BLaER1 treated with 17β-estradiol and CSF1 and Interleukin-3, amounts not matched to agents 10 nM and 100 nM (cell line): Measurements from ENCODE around the gene NUP42.
"Not testable (repeated sequence)": the region's sequence is repeated elsewhere in the genome, so short reads cannot be mapped to it uniquely, and the experiment has no call there.

Source experiments
- H3K27ac ChIP-seq, 11 experiments: shearing (Covaris generic); formaldehyde crosslinking; 2 replicates each; pipeline ENCODE4 v1.8.1; 2022
- H3K27me3 ChIP-seq, 11 experiments: shearing (Covaris generic); formaldehyde crosslinking; 2 replicates each; pipeline ENCODE4 v1.8.1; 2022
- H3K36me3 ChIP-seq, 11 experiments: shearing (Covaris generic); formaldehyde crosslinking; 2 replicates each; pipeline ENCODE4 v1.8.1; 2022
- H3K4me1 ChIP-seq, 10 experiments: shearing (Covaris generic); formaldehyde crosslinking; 2 replicates each; pipeline ENCODE4 v1.8.1; 2022
- H3K4me2 ChIP-seq, 11 experiments: shearing (Covaris generic); formaldehyde crosslinking; 2 replicates each; pipeline ENCODE4 v1.8.1; 2022
- H3K4me3 ChIP-seq, 10 experiments: shearing (Covaris generic); formaldehyde crosslinking; 2 replicates each; pipeline ENCODE4 v1.8.1; 2022
- H3K9ac ChIP-seq, 11 experiments: shearing (Covaris generic); formaldehyde crosslinking; 2 replicates each; pipeline ENCODE4 v1.8.1; 2022
- H3K9me3 ChIP-seq, 11 experiments: shearing (Covaris generic); formaldehyde crosslinking; replicated peaks in 1 of 11; 2 replicates each; pipeline ENCODE4 v1.8.1; 2022
- H4K20me1 ChIP-seq, 11 experiments: shearing (Covaris generic); formaldehyde crosslinking; 2 replicates each; pipeline ENCODE4 v1.8.1; 2022
- Cebpa-rat ChIP-seq, 11 experiments: shearing (Covaris generic); IDR thresholded peaks; 2 replicates each; pipeline ENCODE4 v1.8.1; 2022

The NUP42 gene

DNA sequence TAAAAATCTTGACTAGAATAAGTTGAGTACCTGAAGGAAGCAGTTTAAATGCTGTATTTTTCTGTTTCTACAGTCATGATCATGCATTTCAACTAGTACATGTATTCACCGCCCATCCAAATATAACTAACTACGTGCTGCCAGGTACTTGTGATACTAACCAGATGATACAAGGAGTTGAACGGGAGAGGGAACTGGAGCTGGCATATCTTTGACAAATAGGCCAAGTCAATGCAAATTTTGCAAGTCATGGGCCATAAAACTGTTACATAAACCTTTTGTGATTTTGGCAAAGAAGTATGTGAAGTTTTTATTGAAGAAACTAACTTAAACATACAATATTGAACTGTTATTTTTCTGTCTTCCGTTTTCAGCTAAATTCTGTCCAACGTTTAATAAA, 14.5 kb downstream of the NUP42 start:
- no peak overlapping the region for H3K9ac ChIP-seq
- H3K4me3 ChIP-seq, result no peak overlapping the region
- no peak for TF ChIP-seq Cebpa-rat (IDR thresholded peaks at IDR 0.05)
- H3K4me1 ChIP-seq, result no peaks in the 10 kb centered on the region
- H3K36me3 ChIP-seq, result peaks cover 79 to 99% (median 87%) of the 10 kb centered on the region in 11 experiments
- peaks cover 0 to 15% (median 9%) of the 10 kb centered on the region in 11 experiments; a peak in 8 of 22 replicates for H3K9me3 ChIP-seq
- H3K27me3 ChIP-seq, result no peaks in the 10 kb centered on the region
- no peak overlapping the region for H3K27ac ChIP-seq
- H3K4me2 ChIP-seq, result no peak overlapping the region
- H4K20me1 ChIP-seq, result peaks cover 0 to 30% (median 19%) of the 10 kb centered on the region in 11 experiments; a peak in 16 of 22 replicates

DNA sequence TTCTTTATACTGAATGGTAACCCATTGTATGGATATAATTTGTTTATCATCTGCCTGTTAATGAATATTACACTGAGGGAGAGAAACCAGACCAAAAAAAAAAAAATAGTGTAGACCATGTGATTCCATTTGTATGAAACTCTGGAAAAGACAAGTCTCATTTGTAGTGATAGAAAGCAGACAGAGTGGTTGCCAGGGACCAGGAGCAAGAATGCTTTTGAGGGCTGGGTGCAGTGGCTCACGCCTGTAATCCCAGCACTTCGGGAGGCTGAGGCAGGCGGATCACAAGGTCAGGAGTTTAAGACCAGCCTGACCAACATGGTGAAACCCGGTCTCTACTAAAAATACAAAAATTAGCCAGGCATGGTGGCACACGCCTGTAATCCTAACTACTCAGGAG, 15.9 kb downstream of the NUP42 start:
- peaks cover 70 to 97% (median 80%) of the 10 kb centered on the region in 11 experiments for H3K36me3 ChIP-seq
- H3K4me3 ChIP-seq, H3K9me3 ChIP-seq: not testable (repeated sequence)

DNA sequence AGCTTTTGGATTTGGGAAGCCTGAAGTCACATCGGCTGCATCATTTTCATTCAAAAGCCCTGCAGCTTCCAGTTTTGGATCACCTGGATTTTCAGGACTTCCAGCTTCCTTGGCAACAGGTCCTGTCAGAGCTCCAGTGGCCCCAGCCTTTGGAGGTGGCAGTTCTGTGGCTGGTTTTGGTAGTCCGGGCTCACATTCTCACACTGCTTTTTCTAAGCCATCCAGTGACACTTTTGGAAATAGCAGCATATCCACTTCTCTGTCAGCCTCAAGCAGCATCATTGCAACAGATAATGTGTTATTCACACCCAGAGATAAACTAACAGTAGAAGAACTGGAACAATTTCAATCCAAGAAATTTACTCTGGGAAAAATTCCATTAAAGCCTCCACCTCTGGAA, 18.5 kb downstream of the NUP42 start:
- H3K4me3 ChIP-seq, result no peak overlapping the region
- peaks cover 0 to 3% (median 0%) of the 10 kb centered on the region in 11 experiments; a peak in 2 of 22 replicates for H4K20me1 ChIP-seq
- no peak for TF ChIP-seq Cebpa-rat (IDR thresholded peaks at IDR 0.05)
- H3K4me2 ChIP-seq, result no peak overlapping the region
- no peaks in the 10 kb centered on the region for H3K9me3 ChIP-seq
- no peaks in the 10 kb centered on the region for H3K4me1 ChIP-seq
- H3K27me3 ChIP-seq, result no peaks in the 10 kb centered on the region
- no peak overlapping the region for H3K27ac ChIP-seq
- no peak overlapping the region for H3K9ac ChIP-seq
- peaks cover 51 to 98% (median 72%) of the 10 kb centered on the region in 11 experiments for H3K36me3 ChIP-seq

More for the DNA sequence above, 15.9 kb downstream of the NUP42 start:
- H3K4me2 ChIP-seq, H3K9ac ChIP-seq, H3K27me3 ChIP-seq, H3K4me1 ChIP-seq, H3K27ac ChIP-seq: not testable (repeated sequence)
- H4K20me1 ChIP-seq, result peaks cover 0 to 19% (median 14%) of the 10 kb centered on the region in 11 experiments; a peak in 14 of 22 replicates

DNA sequence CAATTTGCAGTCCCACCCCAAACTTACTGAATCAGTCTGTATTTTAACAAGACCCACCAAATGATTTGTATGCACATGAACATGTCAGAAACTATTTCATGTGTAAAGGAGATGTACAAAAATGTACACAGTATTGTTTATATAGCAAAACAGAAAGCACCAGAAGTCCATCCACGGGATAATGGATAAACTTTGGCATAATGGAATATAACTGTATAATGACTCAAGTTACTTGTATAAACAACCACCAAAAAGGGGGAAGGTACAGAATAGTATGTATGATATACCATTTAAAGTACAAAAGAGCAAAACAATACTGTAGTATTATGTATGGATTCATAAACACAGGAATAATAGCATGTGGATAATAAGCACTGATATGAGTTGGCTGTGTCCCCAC, 22.4 kb downstream of the NUP42 start:
- H3K4me3 ChIP-seq, result no peak overlapping the region
- no peaks in the 10 kb centered on the region for H3K27me3 ChIP-seq
- peaks cover 0 to 3% (median 0%) of the 10 kb centered on the region in 11 experiments; a peak in 2 of 22 replicates for H4K20me1 ChIP-seq
- H3K4me1 ChIP-seq, result peaks cover 0 to 14% (median 0%) of the 10 kb centered on the region in 10 experiments; a peak in 8 of 20 replicates
- H3K9me3 ChIP-seq, result peaks cover 0 to 10% (median 8%) of the 10 kb centered on the region in 11 experiments; a peak in 12 of 22 replicates
- no peak overlapping the region for H3K9ac ChIP-seq
- H3K27ac ChIP-seq, result no peak overlapping the region
- no peak overlapping the region for H3K4me2 ChIP-seq
- TF ChIP-seq Cebpa-rat (IDR thresholded peaks at IDR 0.05), result no peak
- peaks cover 28 to 70% (median 54%) of the 10 kb centered on the region in 11 experiments for H3K36me3 ChIP-seq

DNA sequence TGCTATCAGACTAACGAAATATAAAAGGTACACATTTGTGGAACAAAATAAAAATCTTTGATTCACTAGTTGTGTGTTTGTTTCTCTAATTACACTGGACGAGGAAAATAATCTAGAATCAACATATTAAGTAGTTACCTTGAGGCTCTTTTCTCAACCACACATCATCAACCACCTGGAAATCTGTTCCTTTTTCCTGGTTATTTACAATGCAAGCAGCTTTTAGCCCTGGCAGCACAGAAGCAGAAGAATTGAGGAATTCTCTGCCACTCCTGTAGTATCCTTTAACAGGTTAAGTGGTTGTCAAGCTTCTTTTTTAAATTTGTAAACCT, 23.7 kb downstream of the NUP42 start:
- no peak for TF ChIP-seq Cebpa-rat (IDR thresholded peaks at IDR 0.05)
- no peaks in the 10 kb centered on the region; a peak in 1 of 22 replicates for H4K20me1 ChIP-seq
- H3K27ac ChIP-seq, result no peak overlapping the region
- no peaks in the 10 kb centered on the region for H3K27me3 ChIP-seq
- H3K4me2 ChIP-seq, result no peak overlapping the region
- H3K9me3 ChIP-seq, result peaks cover 0 to 10% (median 8%) of the 10 kb centered on the region in 11 experiments; a peak in 12 of 22 replicates
- H3K4me1 ChIP-seq, result peaks cover 0 to 18% (median 0%) of the 10 kb centered on the region in 10 experiments; a peak in 8 of 20 replicates
- H3K4me3 ChIP-seq, result no peak overlapping the region
- no peak overlapping the region for H3K9ac ChIP-seq
- peaks cover 15 to 57% (median 41%) of the 10 kb centered on the region in 11 experiments for H3K36me3 ChIP-seq

DNA sequence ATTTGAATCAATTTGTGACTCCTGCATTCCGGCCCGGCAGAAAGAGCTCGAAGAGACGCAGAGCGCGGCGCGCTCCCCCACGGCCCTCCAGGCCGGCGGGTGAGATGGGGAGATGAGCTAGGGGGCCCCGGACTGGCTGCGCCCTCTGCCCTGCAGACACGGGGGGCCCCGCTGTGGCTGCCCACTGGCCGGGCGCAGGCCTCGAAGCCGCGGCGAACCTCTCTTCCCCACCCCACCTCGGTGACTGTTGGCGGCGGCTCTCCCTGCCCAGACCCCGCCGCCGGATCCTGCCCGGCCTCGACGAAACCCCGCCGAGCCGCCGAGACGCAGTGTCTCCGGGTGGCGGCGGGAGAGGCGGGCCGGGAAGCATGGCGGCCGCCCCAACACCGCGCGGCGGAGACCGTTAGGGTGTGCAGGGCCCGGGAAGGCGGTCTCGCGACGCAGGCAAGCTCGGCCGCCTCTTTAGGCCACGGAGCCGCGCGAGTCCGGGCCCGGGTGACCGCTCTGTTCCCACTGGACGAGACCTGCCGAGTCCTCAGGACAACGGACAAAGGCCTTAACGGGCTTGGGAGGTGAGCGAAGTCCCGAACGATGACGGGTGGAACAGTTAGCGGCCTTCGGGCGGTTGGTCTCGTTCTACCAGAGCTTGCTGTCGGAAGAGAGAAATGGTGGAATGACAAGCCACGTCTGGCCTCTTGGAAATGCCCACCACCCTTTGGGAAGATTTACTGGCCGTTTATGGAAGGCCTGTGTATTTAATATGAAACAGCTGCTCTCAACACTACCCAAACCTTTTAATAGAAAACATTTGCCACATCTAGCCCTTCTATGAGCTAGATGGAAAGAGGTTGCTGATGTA, 24.3 kb downstream of the NUP42 start:
- H3K4me1 ChIP-seq, result peaks cover 0 to 22% (median 0%) of the 10 kb centered on the region in 10 experiments; a peak in 8 of 20 replicates
- H3K9ac ChIP-seq, result no peak overlapping the region
- no peak for TF ChIP-seq Cebpa-rat (IDR thresholded peaks at IDR 0.05)
- H3K9me3 ChIP-seq, result peaks cover 0 to 10% (median 8%) of the 10 kb centered on the region in 11 experiments; a peak in 12 of 22 replicates
- H3K36me3 ChIP-seq, result peaks cover 9 to 51% (median 35%) of the 10 kb centered on the region in 11 experiments
- no peak overlapping the region for H3K4me3 ChIP-seq
- H3K27me3 ChIP-seq, result no peaks in the 10 kb centered on the region
- no peaks in the 10 kb centered on the region; a peak in 1 of 22 replicates for H4K20me1 ChIP-seq
- H3K27ac ChIP-seq, result no peak overlapping the region
- no peak overlapping the region for H3K4me2 ChIP-seq

DNA sequence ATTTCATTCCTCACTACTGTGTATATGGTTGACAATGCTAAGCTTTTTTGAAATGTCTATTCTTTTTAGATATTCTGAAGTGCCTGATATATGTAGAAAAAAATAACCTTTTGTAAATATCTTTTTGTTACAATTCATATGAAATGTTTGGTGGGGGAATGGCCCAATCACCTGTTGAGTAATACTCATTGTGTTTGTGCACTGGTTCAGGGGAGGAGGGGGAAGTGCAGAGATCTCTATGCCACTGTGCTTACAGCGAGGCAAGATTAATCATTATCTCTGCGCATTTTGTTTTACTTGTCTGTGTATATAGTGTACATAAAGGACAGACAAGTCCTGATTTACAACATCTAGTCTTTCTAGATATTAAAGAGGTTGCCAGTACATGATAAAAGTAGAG, 25.2 kb downstream of the NUP42 start:
- Histone ChIP-seq H4K20me1 (no peaks in the 10 kb centered on the region), H3K27ac (no peak overlapping the region), H3K36me3 (peaks cover 0 to 42% (median 28%) of the 10 kb centered on the region in 11 experiments; a peak in 19 of 22 replicates), H3K4me3 (no peak overlapping the region), H3K9ac (no peak overlapping the region), H3K4me1 (peaks cover 0 to 22% (median 0%) of the 10 kb centered on the region in 10 experiments; a peak in 8 of 20 replicates), H3K9me3 (peaks cover 0 to 10% (median 8%) of the 10 kb centered on the region in 11 experiments; a peak in 12 of 22 replicates), H3K4me2 (no peak overlapping the region), H3K27me3 (no peaks in the 10 kb centered on the region)
- no peak for TF ChIP-seq Cebpa-rat (IDR thresholded peaks at IDR 0.05)

DNA sequence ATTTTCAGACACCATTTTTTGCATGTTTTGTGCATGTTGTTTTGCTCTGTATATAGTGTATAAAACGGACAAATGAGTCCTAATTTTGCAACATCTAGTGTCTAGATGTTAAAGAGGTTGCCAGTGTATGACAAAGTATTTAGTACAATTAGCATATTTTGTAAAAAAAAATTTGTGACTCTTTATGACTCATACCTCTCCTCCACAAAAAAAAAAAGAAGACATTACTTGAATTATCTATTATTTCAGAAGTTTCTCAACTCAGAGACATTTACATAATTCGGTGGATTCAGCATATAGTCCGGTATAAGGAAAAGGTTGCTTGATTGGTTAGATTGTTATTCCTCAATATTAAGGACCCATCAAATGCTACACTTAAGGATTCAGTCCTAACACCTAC, 26.0 kb downstream of the NUP42 start:
- H3K27me3 ChIP-seq, result no peaks in the 10 kb centered on the region
- no peak overlapping the region for H3K27ac ChIP-seq
- H3K4me3 ChIP-seq, result no peak overlapping the region
- peak overlapping the region in 3 of 11 experiments; percentile 30 to 63 (median 62); a peak in 5 of 22 replicates for H3K4me2 ChIP-seq
- peaks cover 0 to 10% (median 8%) of the 10 kb centered on the region in 11 experiments; a peak in 12 of 22 replicates for H3K9me3 ChIP-seq
- no peak overlapping the region for H3K9ac ChIP-seq
- peaks cover 0 to 36% (median 25%) of the 10 kb centered on the region in 11 experiments; a peak in 18 of 22 replicates for H3K36me3 ChIP-seq
- no peak for TF ChIP-seq Cebpa-rat (IDR thresholded peaks at IDR 0.05)
- no peaks in the 10 kb centered on the region for H4K20me1 ChIP-seq
- H3K4me1 ChIP-seq, result peaks cover 0 to 30% (median 0%) of the 10 kb centered on the region in 10 experiments; a peak in 8 of 20 replicates

DNA sequence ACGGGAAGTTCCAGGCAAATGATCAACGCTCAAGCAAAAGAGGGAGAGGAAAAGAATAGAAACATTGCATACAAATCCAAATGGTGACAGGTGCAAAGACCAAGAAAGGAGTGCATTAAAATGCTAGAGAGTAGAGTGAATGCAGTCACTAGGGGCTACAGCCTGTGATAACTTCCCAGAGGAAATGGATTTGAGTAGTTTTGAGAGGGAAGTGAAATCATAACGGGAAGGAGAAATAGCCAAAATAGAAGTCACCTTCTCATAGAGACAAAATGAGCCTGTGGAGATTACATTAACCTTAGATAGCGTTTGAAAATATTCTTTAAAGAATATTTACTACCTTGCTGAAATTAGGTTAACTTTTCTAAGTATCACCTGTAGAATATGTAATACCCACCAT, 26.5 kb downstream of the NUP42 start:
- no peak for TF ChIP-seq Cebpa-rat (IDR thresholded peaks at IDR 0.05)
- Histone ChIP-seq H4K20me1 (no peaks in the 10 kb centered on the region), H3K9ac (no peak overlapping the region), H3K27ac (no peak overlapping the region), H3K4me2 (peak overlapping the region in 3 of 11 experiments; percentile 30 to 63 (median 62); a peak in 5 of 22 replicates), H3K27me3 (no peaks in the 10 kb centered on the region), H3K36me3 (peaks cover 0 to 31% (median 21%) of the 10 kb centered on the region in 11 experiments; a peak in 17 of 22 replicates), H3K9me3 (peaks cover 0 to 10% (median 8%) of the 10 kb centered on the region in 11 experiments; a peak in 12 of 22 replicates), H3K4me3 (no peak overlapping the region), H3K4me1 (peaks cover 0 to 33% (median 0%) of the 10 kb centered on the region in 10 experiments; a peak in 8 of 20 replicates)
